VCaP (cell line): ENCODE results near the gene RUBCNL.

ENCODE experiments used
- H3K27ac ChIP-seq: fragments of 450-650 bp; 2 replicates; pipeline ENCODE4 v1.5.1; 2017
- CTCF ChIP-seq: fragments of 450-650 bp; conservative IDR thresholded peaks from 2 replicates; pipeline ENCODE4 v1.5.1; 2017; ENCODE audit warnings: mild to moderate bottlenecking, moderate library complexity

The RUBCNL gene

GRCh38 chr13:46396341-46396740 lies 9.3 kb upstream of the RUBCNL start:
- no peak overlapping the region for H3K27ac ChIP-seq
- TF ChIP-seq CTCF, result no peak

- no peak overlapping the region for H3K27ac ChIP-seq
- TF ChIP-seq CTCF, result no peak
Observed at GRCh38 chr13:46392967-46393366, 5.9 kb upstream of the RUBCNL start.

GRCh38 chr13:46389457-46390451 lies 2.7 kb upstream of the RUBCNL start:
- H3K27ac ChIP-seq, result peak overlapping the region; percentile 36
- no peak for TF ChIP-seq CTCF

- no peak overlapping the region for H3K27ac ChIP-seq
- no peak for TF ChIP-seq CTCF
Observed at GRCh38 chr13:46388846-46389245, 1.8 kb upstream of the RUBCNL start.

GRCh38 chr13:46388308-46388707 lies 1.3 kb upstream of the RUBCNL start:
- no peak for TF ChIP-seq CTCF
- no peak overlapping the region for H3K27ac ChIP-seq

- TF ChIP-seq CTCF, result no peak
- no peak overlapping the region for H3K27ac ChIP-seq
Observed at GRCh38 chr13:46386392-46387063, 524 bp downstream of the RUBCNL start.

- no peak overlapping the region for H3K27ac ChIP-seq
- TF ChIP-seq CTCF, result no peak
Observed at GRCh38 chr13:46385946-46386345, 1.1 kb downstream of the RUBCNL start.
